ENCODE results near the gene RBFOX2.
A peak's percentile ranks its signal among the peaks of the same experiment; 100 is the strongest.

Gene RBFOX2

DNA sequence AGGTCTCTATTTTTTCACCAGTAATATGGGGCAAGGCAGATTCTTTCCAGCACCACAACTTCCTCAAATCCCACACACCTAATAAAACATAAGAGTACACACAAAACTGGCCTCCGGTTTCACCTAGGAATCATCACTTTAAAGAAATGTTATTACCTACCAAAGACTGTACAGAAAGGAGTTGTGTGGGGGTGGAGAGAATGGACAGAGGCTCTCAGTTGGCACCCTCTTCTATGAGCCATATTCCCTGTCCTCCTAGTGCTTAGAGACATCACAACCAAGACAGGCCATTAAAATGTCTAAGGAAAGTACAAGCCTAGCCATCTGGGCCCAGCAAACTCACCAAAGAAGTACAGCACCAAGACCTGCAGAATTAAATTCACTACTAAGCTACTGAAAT lies 56.1 kb downstream of the RBFOX2 start:
- DNase-seq (ENCODE audit: low spot score), result no peak

DNA sequence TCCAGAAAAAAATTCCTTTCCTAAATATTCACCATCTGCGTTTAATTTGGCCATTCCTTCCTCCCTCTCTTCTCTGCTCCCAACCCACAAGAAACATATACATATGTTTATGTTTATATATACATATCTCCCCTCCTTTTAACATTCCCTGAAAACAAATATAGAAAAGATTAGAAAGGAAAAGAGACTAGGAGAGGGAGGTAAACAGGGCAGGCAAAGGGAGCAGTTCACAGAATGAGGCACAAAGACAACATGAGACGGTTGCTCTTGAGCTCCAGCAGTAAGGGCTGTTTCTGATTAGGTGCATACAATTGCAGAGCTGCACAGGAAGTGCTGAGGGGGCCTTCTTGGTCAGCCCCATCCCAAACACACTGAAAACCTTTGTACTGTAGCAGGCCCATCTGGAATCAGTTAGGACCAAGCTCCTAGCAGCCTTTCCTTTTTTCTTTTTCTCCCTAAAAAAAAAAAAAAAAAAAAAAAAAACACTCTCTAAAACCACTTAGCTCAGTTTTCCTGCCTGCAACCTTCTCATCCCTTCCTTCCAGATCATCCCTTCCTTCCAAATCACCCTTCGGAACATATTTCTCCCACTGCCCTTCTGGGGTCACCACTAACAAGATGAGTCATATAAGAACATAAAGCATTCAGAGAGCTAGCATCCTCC lies 57.0 kb downstream of the RBFOX2 start:
- DNase-seq (ENCODE audit: low spot score), result peak; percentile 71

DNA sequence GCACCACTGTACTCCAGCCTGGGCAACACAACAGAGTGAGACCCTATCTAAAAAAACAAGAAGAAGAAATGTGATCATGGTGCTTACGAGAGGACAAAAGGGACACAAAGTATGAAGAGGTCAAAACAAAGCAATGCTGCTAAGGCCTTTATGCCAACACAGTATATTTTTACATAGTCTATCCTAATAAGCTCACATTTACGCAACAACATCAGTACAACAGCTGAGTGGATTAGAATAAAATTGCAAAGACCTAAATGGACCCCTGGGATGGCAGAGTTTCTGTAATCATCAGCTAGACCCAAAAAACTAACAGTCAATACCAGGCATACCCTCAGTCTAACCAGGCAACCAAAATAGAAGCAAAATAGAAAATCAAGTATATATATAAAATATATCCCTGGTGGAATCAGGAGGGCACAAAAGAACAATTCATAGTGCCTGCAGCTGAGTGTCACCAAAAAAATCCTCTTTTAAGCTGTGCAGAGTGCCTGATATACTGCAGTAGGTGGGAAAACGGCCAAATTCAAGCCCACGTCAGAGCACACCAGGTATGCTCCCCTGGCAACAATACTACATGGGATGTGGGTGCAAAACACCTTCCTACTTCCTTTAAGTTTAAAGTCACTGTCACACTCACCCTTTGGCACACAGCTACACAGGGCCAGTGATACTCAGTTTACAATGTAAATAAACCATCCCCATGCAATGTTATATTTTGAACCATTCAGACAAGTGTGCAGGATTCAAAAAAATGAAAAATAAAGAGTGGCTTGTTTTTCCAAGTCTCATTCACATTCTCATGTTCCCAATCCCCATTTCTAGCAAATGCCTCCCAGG lies 57.8 kb downstream of the RBFOX2 start:
- DNase-seq (ENCODE audit: low spot score), result no peak

DNA sequence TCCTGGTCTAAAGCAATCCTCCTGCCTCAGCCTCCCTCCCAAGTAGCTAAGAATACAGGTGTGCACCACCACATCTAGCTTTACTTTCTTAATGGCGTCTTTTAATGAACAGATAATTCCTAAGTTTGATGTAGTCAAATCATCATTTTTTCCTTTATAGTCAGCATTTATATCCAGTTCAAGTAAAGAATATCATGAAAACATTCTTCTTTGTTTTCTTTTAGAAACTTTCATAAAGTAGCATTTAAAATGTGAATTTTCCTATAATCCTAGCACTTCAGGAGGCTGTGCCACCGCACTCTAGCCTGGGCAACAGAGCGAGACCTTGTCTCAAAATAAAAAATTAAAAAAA lies 61.6 kb downstream of the RBFOX2 start:
- DNase-seq (ENCODE audit: low spot score), result no peak

DNA sequence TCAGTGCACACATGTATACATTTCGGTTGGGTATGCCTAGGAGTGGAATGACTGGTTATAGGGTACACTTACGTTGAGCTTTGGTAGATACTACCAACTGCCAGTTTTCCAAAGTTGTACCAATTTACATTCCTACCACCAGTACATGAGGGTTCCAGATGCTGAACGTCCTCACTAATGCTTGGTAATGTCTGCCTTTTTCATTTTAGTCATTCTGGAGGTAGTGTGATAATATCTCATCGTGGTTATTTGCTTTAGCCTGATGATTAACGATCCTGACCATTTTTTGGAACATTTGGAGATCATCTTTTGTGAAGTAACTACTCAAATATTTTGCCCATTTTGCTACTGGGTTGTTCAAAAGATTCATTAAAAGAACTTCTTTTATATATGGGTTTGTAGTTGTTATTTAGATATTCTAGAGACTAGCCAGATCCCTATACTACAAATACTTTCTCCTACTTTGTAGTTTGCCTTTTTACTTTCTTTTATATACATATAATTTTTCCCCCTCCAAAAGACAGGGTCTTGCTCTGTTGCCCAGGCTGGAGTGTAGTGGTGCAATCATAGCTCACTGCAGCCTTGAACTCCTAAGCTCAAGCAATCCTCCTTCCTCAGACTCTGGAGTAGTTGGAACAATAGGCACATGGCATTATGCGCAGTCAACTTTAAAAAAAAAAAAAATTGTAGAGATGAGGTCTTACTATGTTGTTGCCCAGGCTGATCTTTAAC lies 62.1 kb downstream of the RBFOX2 start:
- peak; percentile 64 for DNase-seq (ENCODE audit: low spot score)

DNA sequence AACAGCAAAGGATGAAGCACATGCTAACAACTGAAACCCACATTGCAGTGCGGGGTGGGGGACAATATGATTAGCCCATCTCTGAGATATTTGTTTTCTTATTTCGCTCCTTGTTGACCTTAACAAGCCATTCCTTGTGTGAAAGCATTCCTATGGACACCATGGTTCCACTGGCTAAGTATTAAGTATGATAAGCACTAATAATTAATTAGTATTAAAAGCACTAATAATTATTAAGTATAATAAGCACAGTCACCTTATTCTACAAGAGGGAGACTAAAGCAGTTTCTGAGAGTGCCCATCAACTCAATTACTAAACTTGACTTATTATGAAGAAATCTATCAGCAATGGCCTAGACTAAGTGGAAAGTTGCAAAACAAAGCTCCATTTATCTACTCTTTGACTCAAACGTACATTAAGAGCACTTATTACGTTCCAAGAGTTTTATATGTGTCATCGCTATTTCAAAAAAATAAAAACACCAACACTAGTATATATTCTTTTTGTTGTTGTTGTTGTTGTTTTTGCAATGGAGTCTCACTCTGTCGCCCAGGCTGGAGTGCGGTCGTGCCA lies 65.3 kb downstream of the RBFOX2 start:
- no peak for DNase-seq (ENCODE audit: low spot score)

DNA sequence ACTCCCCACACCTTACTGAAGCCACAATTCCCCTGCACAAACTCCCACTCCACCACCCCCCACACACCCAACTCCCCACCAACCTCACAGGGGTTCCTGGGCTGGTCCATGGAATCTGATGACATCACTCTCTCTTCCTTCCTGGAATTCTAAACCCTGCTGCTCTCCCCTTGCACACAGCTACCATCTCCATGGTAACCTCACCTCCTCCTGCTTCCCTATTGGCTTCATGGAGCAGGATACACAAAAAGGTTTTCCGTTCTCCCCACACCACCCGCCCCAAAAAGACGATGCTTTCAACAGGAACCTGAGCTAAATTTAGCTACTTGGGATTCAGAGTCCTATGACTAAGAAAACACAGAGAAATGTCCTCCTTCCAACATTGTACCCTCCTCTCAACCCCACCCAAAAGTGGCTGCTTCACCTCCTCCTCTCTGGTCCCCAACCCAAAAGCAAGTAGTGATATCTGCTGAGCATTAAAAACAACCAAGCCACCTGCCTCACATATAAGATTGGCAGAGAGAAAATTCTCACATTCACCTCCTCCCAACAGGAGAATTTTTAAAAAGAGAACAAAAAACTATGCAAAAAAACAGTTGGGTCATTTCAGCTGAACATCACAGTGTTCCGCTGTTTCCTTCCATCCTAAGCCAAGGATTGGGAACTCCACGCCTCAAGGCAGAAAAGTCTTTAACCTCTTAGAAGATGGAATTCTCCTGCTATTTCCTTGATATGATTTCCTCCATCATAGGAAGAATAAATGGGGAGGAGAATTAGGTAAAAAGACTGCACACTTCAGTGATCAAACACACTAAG lies 66.9 kb downstream of the RBFOX2 start:
- DNase-seq (ENCODE audit: low spot score), result peak; percentile 68

DNA sequence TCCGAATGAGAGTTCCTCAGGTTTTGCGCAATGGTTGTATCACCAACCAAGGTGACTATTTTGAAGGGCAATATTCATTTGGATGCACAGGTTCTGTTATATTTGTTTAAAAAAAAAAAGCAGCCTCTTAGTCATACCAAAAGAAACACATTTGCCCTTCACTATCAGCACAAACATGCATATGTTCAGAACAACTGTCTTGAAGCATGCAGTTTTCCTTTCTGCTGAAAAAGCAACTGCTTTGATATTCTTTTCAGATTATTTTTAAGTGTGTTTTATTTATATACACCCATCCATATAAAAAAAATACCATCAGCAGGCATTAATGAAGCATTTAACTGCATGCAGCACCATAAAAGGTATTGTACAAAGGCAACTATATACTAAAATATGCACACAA lies 67.8 kb downstream of the RBFOX2 start:
- DNase-seq (ENCODE audit: low spot score), result no peak

DNA sequence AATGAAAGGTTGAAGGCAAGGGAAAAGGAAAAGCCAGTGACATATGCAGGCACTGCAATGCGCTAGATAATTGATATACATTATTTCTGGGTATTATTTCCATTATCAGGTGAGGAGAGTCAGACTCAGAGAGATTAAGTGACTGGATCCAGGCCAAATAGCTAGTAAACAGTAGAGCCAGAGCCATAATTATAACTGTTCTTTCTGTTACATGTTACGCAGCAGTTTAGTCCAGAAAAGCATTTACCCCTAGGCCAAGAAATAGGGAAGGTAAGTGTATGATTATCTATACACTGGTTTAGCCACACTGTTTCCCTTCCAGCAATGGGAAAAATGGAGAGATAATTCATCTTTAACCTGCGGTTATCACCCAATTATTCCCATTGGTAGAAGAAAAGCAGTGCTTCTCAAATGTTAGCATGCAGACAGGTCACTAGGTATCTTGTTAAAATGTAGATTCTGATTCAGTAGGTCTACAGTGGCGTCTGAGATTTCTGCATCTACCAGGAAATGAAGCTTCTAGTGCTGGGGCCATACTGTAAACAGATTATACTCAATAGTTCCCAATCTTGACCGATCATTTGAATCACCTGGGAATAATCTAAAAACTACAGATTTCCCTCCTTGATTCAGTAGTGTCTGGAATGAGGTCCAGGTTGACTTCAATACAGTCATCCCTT lies 69.4 kb downstream of the RBFOX2 start:
- no peak for DNase-seq (ENCODE audit: low spot score)

DNA sequence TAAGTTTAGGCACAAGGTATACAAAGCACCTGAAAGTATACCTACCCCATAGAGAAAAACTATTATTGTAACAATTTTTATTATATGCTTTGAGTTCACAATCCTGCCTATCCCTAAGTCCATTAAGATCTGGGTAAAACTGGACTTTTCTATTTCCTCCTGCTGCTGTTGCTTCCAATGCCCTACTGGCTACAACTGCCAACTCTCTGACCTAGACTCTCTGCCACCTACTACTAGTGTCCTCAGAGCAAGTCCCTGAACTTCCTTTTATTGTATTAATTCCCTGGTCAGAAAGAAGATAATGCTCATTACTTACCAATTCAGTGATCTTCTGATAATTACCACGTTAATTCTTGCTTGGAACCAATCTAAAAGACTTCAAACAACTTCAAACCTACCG lies 70.3 kb downstream of the RBFOX2 start:
- DNase-seq (ENCODE audit: low spot score), result no peak

DNA sequence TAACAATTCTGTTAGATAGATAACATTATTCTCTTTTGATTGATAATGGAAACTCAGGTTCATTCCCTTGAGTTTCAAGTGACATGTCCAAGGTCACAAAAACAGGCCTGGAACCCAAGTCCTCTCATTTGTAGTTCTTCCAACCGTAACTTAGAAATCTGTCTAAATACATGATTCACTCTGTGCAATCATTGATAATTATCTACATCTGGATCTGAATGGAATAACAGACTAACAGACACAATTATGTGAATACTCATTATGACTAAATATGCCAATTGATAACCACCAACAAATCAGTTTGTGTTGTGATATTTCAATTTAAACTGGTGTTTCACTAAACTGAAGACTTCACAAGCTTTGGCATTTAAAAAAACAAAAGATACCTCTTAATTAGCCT lies 71.0 kb downstream of the RBFOX2 start:
- no peak for DNase-seq (ENCODE audit: low spot score)

DNA sequence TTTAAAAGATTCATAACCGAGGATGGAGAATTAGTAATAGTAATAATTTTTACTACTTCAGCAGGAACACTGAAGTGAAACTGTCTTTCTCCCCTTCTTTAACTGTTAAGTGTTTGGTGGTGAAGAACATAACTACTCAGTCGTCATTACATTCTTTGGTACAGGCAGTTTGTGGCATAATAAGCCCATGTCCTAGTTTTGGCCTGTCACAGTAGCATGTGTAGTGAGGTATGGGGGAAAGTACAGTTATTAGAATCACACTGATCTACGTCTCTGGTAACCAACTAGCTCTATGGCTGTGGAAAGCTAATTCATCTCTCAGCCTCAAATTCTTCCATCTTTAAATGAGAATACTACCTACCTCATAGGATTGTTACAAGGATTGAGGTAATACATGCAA lies 71.8 kb downstream of the RBFOX2 start:
- no peak for DNase-seq (ENCODE audit: low spot score)

DNA sequence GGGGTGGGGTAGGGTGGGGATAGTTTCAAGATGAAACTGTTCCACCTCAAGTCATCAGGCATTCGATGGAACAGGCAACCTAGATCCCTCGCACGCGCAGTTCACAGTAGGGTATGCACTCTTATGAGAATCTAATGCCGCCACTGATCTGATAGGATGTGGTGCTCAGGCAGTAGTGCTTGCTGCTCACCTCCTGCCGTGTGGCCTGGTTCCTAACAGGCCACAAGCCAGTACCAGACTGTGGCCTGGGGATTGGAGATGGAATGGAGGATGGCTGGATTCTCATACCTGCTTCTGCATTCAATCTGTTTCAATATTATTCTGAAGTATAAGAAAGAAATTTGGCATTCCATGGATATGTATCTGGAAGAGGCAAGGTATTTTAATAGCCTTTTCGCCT lies 73.1 kb downstream of the RBFOX2 start:
- no peak for DNase-seq (ENCODE audit: low spot score)

DNA sequence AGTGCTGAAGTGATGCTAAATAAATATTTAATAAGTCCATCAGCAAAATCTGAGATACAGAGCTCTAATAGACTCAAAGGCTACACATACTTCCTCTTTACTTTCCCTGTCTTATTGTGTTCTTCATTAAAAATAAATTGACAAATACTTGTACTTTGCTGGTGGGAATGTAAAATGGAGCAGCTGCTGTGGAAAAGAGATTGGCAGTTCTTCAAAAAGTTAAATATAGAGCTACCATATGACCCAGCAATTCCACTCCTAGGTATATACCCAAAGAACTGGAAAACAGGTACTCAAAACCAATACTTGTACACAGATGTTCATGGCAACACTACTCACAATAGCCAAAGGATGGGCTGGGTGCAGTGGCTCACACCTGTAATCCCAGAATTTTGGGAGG lies 76.0 kb downstream of the RBFOX2 start:
- no peak for DNase-seq (ENCODE audit: low spot score)

DNA sequence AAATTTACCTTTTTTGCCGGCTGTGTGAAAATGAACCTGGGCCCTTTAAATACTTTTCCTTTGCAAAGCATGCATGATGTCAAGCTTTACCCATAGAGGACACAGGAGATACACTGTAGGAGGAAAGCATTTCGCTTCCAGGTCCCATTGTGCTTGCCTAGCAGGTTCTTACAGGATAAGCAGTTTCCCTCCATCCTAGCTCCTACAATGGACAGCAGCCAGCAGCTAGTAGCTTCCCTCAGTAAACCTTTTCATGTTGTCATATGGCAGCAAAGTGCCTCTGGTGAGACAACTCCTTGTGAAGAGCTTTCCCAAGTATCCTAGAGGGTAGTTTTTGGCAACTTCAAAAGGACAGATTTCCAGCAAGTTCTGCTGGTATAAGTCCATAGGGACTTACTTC lies 78.4 kb downstream of the RBFOX2 start:
- DNase-seq (ENCODE audit: low spot score), result no peak

DNA sequence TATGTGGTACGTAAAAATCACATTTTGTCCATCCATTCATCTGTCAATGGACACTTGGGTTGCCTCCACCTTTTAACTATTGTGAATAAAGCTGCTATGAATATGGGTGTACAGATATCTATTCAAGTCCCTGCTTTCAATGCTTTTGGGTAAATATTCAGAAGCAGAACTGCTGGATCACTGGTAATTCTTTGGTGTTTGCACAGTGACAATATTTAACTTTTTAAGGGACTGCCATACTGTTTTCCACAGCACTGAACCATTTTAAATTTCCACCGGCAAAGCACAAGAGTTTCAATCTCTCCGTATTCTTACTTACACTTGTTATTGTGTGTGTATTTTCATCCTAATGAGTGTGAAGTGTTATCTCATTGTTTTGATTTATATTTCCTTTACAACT lies 79.4 kb downstream of the RBFOX2 start:
- DNase-seq (ENCODE audit: low spot score), result no peak

DNA sequence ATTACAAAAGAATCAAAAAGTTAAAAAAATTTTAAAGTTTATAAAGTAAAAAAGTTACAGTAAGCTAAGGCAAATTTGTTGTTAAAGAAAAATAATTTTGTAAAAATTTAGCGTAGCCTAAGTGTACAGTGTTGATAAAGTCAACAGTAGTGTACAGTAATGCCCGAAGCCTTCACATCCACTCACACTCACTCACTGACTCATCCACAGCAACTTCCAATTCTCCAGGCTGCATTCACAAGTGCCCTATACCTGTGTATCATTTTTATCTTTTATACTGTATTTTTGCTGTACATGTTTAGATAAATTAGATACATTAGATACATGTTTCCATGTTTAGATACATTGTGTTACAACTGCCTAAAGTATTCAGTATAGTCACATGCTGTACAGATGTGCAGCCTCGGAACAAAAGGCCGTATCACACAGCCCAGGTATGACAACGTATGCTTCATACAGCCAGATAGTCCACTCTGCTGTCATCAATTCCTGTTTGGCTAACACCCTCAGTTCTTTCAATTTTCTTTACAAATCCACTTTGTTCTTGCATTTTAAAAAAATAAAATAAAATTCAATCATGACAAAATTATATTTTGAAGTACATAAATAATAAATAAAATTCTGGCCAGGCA lies 80.7 kb downstream of the RBFOX2 start:
- DNase-seq (ENCODE audit: low spot score), result no peak

DNA sequence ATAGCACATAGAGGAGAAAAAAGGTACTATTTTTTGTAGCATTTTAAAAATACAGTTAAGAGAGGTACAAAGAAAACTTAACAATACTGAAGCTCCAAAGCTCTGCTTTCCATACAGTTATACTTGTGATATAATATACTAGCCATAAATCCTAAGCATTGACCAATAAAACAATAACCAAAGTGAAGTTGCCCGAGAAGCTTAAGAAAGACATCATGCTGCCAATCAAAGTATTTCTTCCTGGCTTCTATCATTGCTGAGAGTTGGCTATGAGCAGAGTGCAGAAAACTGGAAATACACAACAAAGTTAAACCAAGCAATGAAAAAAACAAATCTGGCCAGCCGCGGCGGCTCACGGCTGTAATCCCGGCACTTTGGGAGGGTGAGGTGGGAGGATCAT lies 84.2 kb downstream of the RBFOX2 start:
- DNase-seq (ENCODE audit: low spot score), result no peak

DNA sequence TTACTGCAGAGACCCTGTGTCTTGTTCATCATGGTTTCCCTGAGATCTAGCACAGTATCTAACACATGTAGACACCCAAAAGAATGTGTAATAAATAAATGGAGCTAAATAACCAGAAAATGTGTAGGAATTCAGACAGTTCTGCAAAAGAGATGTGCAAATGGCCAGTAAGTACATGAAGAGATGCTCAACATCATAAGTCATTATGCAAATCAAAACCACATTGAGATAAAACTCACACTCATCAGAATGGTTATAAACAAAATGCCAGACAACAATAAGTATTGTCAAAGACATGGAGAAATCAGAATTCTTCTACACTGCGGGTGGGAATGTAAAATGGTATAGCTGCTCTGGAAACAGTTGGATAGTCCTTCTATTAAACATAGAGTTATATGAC lies 88.5 kb downstream of the RBFOX2 start:
- DNase-seq (ENCODE audit: low spot score), result no peak

DNA sequence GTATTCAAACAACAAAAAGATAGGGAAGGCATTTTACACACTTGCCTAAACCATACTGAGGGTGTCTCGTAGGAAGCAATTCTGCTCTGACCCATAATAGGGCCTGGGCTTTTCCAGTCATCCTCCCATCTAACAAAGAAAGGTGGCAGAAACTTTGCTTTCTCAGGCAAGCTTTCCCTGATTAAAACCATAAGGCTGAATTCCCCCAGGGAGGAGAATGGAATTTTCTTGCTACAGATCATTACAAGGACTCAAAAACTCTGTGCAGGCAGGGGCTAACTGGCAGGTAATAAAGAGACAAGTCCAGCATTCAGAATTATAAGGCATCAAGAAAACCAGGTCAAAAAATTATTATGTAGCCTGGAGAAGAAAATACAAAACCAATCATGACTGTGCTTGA lies 90.4 kb downstream of the RBFOX2 start:
- DNase-seq (ENCODE audit: low spot score), result peak; percentile 31

DNA sequence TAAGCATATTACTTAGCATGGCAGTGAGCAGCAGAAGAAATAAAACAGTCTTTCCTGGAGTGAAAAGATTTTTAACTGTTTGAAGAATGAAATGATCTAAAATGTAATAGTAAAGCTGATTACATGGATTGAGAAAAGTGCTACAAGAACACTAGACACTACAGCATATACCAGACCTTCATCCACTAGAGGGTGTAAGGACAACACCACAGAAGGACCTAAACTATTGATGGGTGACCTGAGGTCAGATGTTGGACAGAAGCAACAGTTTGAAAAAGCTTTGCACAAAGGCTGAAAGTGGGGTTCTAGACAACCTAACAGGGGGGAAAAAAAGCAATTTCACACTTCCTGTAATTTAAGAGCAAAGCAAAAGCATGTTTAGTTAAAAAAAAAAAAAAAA lies 97.7 kb downstream of the RBFOX2 start:
- peak; percentile 78 for DNase-seq (ENCODE audit: low spot score)
